Gastroesophageal sphincter (tissue), 4 donors: ENCODE data around the gene C4orf50. TPM values are rescaled to one million over a fixed set of nuclear protein-coding genes. Genes with fewer than 3 reads are reported as not detected.
A peak's percentile ranks its signal among the peaks of the same experiment; 100 is the strongest.

Experiments
- ATAC-seq: fragments of 150-250 bp; one replicate; pipeline ENCODE4 v1.9.1; 2016; ENCODE audit warnings: mild to moderate bottlenecking, moderate library complexity
- H3K27ac ChIP-seq, 4 donors: fragments of 200-600 bp; sonication (generic) in 3 of 4; 1 replicate in 3 of 4; 2 replicates in 1 of 4; pipeline ENCODE4 v1.5.1; 2016 to 2019
- H3K27me3 ChIP-seq: fragments of 200-600 bp; sonication (generic); one replicate; pipeline ENCODE4 v1.5.1; 2019
- H3K36me3 ChIP-seq, 2 donors: fragments of 200-600 bp; sonication (generic); one replicate each; pipeline ENCODE4 v1.5.1; 2019; ENCODE audit warnings: control low read depth in 1 of 2
- H3K4me1 ChIP-seq, 3 donors: fragments of 200-600 bp; sonication (generic); 1 replicate in 2 of 3; 2 replicates in 1 of 3; pipeline ENCODE4 v1.5.1; 2016 to 2019; ENCODE audit warnings: control low read depth in 2 of 3
- H3K4me3 ChIP-seq, 2 donors: fragments of 200-600 bp; sonication (generic); one replicate each; pipeline ENCODE4 v1.5.1; 2019; ENCODE audit warnings: mild to moderate bottlenecking in 1 of 2, moderate library complexity in 1 of 2
- H3K9me3 ChIP-seq, 3 donors: fragments of 200-600 bp; sonication (generic); one replicate each; pipeline ENCODE4 v1.5.1; 2017 to 2019; ENCODE audit warnings: control low read depth in 2 of 3
- CTCF ChIP-seq, 4 experiments: fragments of 200-600 bp in 2 of 4; fragments of 450-650 bp in 2 of 4; sonication (generic) in 1 of 4; IDR thresholded peaks; one replicate each; pipeline ENCODE4 v1.5.1; 2017 to 2019; ENCODE audit warnings: antibody characterized with exemption in 4 of 4, mild to moderate bottlenecking in 2 of 4, moderate library complexity in 2 of 4
- EP300 ChIP-seq: sonication (generic); formaldehyde crosslinking; IDR thresholded peaks from one replicate; pipeline ENCODE4 v1.6.1; 2017; ENCODE audit warnings: antibody characterized with exemption, mild to moderate bottlenecking
- POLR2A ChIP-seq, 2 donors: fragments of 450-650 bp; IDR thresholded peaks; one replicate each; pipeline ENCODE4 v1.6.1; 2017; ENCODE audit warnings: antibody characterized with exemption in 2 of 2, mild to moderate bottlenecking in 2 of 2, moderate library complexity in 1 of 2
- POLR2AphosphoS5 ChIP-seq: sonication (generic); formaldehyde crosslinking; IDR thresholded peaks from one replicate; pipeline ENCODE4 v1.6.1; 2017; ENCODE audit warnings: antibody characterized with exemption
- WGBS, 2 donors: methylation state at CpG; one replicate each; pipeline ENCODE4 v1.1.5; 2018; ENCODE audit warnings: low coverage in 1 of 2; 5-methylcytosine and 5-hydroxymethylcytosine counted together
- total RNA-seq, 4 donors: library from RNA; depleted of rRNA; stranded (reverse); fragments of >200 nt; gene quantifications; one replicate each; pipeline ENCODE4 v1.1.0, GENCODE V29; 2016

The C4orf50 gene
- total RNA-seq, 4 donors from 2014 or later = under 0.01 to 0.25 (median 0.12) TPM

- Histone ChIP-seq H3K9me3 (peaks cover 0 to 12% (median 0%) of the 10 kb centered on the region in 3 donors), H3K27me3 (peaks cover 49% of the 10 kb centered on the region), H3K4me3 (no peak overlapping the region), H3K4me1 (no peaks in the 10 kb centered on the region), H3K27ac (no peak overlapping the region), H3K36me3 (no peaks in the 10 kb centered on the region)
- no peak for ATAC-seq
- TF ChIP-seq POLR2AphosphoS5 (no peak), POLR2A (IDR thresholded peaks at IDR 0.05) (no peak), EP300 (no peak), CTCF (IDR thresholded peaks at IDR 0.05) (no peak)
- 51 to 60% methylated on average over 2 to 11 of the region's 14 CpGs for WGBS, 2 donors
These were observed 30.0 kb downstream of the C4orf50 start for GRCh38 chr4:5988086-5988845.

DNA sequence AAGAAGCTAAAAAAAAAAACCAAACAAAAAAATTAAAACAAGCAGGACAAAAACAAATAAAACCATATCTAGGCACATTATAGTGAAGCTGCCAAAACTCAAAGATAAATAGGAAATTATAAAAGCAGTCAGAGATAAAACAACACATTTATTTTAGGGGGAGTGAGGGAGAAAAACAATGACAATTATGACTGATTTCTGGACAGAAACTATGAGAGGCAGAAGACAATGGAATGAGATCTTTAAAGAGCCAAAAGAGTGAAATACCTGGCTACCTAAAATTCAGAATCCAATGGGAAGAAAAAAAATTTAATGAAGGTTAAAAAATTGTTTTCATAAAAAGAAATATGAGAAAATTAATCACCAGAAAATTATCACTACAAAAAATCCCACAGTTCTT, 33.4 kb downstream of the C4orf50 start:
- Histone ChIP-seq H3K9me3 (peaks cover 0 to 14% (median 0%) of the 10 kb centered on the region in 3 donors), H3K36me3 (no peaks in the 10 kb centered on the region), H3K4me1 (no peaks in the 10 kb centered on the region), H3K27ac (no peak overlapping the region), H3K4me3 (no peak overlapping the region), H3K27me3 (peaks cover 49% of the 10 kb centered on the region)
- ATAC-seq = no peak
- no peak for TF ChIP-seq POLR2AphosphoS5

DNA sequence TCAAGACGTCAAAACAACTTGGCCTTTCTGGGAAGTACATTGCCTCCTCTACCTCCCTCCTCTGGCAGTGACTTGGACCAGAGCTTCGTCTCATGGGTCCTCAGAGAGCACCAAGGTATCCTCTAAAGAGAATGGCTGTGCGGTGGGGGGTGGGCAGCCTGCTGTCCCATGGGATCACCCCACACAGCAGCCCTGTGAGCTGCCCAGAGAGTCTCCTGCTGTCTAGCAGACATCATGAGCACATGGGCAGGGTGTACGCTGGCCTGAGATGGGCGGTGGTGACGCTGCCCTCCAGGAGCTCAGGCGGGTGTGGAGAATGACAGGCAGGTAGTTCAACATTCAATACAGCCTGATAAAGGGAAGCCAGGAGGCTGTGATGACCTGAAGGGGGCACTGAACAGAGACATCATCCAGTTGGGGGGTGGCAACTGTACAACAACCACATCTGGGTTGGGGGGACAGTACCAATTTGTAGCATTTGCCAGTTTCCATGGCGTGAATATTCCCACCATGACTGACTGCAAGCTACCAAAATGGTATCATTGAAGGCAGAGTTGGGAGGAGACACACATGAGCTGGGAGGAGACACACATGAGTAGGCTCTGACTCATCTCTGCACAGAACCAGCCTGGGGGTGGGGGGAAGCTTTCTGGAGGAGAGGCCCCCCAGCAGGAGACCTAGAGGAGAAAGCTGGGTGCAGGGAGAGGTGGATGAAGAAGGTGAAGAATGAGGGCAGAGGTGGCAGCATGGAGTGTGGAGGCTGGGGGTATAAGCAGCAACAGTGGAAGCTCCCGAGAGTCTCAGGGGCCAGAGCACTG, 35.9 kb downstream of the C4orf50 start:
- Histone ChIP-seq H3K4me1 (no peaks in the 10 kb centered on the region), H3K27ac (no peak overlapping the region), H3K4me3 (no peak overlapping the region), H3K27me3 (peaks cover 51% of the 10 kb centered on the region), H3K36me3 (no peaks in the 10 kb centered on the region), H3K9me3 (peaks cover 0 to 14% (median 0%) of the 10 kb centered on the region in 3 donors)
- ATAC-seq = no peak
- TF ChIP-seq POLR2AphosphoS5 (no peak), EP300 (no peak), POLR2A (IDR thresholded peaks at IDR 0.05) (no peak), CTCF (IDR thresholded peaks at IDR 0.05) (no peak)
- 72 to 84% methylated on average over 3 to 5 of the region's 9 CpGs for WGBS, 2 donors

DNA sequence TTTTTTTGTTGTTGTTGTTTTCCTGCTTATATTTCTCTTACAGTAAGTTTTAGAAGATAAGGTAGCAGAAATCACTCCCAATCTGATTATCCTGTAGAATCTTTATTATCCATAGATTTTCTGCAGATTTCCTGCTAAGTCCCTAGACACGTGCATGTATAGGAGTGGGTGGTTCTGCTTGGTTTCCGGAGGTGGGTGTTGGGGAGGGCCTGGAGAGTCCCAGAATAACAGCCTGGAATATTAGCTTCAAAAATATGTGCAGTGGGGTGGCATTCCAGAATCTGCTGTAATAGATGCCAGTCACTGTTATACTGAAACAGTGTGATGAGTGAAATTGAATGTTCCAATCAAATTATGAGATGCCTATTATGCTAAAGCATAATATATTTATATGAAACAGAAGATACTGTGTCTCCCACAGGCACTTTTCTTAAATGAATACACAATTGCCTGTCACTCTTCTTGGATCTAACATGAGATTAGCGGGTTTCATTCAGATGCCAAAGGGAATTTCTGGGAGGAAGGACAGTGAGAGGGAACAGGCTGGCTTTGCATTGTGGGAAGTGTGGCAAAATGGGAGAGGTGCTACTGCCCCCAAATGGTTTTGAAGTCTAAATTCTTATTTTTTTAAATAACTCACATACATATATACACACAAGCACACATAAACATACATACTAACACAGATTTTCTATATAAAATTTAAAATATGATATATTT, 37.6 kb downstream of the C4orf50 start:
- no peak for ATAC-seq
- H3K27ac ChIP-seq = no peak overlapping the region
- peaks cover 0 to 14% (median 0%) of the 10 kb centered on the region in 3 donors for H3K9me3 ChIP-seq
- no peak overlapping the region for H3K4me3 ChIP-seq
- H3K4me1 ChIP-seq = no peaks in the 10 kb centered on the region
- no peaks in the 10 kb centered on the region for H3K36me3 ChIP-seq
- WGBS, 2 donors = 25 to 86% methylated on average over 1 to 2 of the region's 3 CpGs
- peaks cover 67% of the 10 kb centered on the region for H3K27me3 ChIP-seq
- TF ChIP-seq EP300 = no peak
- no peak for TF ChIP-seq POLR2AphosphoS5
- no peak for TF ChIP-seq POLR2A (IDR thresholded peaks at IDR 0.05)
- TF ChIP-seq CTCF (IDR thresholded peaks at IDR 0.05) = no peak

DNA sequence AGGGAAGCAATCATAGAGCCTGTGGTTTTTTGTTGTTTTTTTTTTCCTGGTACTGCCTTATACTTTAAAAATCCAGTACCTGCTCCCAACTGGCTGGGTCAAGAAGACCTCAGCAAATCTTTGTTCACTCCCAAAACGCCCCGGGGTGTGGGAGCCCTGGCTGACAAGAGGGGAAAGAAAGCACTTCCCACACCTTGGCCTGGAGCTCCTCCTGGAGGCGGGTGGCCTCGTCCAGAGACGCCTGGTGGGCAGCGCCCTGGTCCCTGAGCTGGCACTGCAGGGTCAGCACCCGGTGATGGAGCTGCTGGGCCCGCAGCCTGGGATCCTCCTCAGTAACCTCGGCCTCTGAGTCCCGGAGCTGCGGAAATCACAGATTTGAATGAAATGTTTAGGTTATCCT, 38.2 kb downstream of the C4orf50 start:
- peaks cover 0 to 14% (median 0%) of the 10 kb centered on the region in 3 donors for H3K9me3 ChIP-seq
- no peak for ATAC-seq
- H3K27me3 ChIP-seq = peaks cover 72% of the 10 kb centered on the region
- H3K36me3 ChIP-seq = no peaks in the 10 kb centered on the region
- no peak overlapping the region for H3K27ac ChIP-seq
- WGBS, 2 donors = 29% methylated on average over 1 of the region's 11 CpGs; no CpG with 5 or more reads in 1 of the 2 donors
- TF ChIP-seq POLR2A (IDR thresholded peaks at IDR 0.05) (no peak), EP300 (no peak), CTCF (IDR thresholded peaks at IDR 0.05) (peak in 1 of 4 experiments; percentile 39), POLR2AphosphoS5 (no peak)
- H3K4me3 ChIP-seq = no peak overlapping the region
- H3K4me1 ChIP-seq = no peaks in the 10 kb centered on the region
